Measurements from ENCODE around the gene HSPA4.
"Not testable (repeated sequence)": the region's sequence is repeated elsewhere in the genome, so short reads cannot be mapped to it uniquely, and the experiment has no call there.

Gene HSPA4

GRCh38 chr5:133051542-133052316 lies at the start of gene HSPA4:
Gene HSPA4 (plus strand): TSS chr5:133052013. CDS start chr5:133052251, 238 bp downstream.
- peak within 1 kb of the TSS; percentile 98 for H3K27ac ChIP-seq
- peak; percentile 91 for DNase-seq (ENCODE audit: low read depth, low spot score)

DNA sequence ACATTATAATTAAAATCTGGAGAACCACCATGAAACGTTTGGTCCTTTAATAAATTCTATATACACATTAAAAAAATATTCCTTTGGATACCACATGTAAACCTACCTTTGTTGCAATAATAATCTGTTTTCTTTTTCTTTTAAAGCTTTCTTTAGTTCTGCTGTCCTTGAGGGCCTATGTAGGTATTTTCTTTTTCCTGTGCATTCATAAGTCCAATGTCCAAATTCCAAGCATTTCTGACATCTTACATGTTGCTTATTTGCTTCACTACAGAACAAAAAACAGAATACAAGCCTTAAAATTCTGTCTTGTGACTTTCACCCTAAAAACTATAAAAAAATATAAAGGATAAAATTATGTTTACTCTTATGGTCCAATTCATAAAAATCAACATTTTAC lies 45.2 kb upstream of the HSPA4 start:
- H3K27ac ChIP-seq: no peak overlapping the region
- DNase-seq (ENCODE audit: low read depth, low spot score): no peak

DNA sequence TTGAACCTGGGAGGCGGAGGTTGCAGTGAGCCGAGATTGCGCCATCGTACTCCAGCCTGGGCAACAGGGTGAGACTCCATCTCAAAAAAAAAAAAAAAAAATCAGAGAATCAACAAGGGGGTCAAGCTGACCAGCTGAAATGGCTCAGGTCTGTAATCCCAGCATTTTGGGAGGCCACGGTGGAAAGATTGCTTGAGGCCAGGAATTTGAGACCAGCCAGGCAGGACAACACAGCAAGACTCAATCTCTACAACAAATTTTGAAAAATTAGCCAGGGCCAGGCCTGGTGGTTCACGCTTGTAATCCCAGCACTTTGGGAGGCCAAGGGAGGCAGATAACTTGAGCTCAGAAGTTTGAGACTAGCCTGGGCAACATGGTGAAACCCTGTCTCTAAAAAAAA lies 43.4 kb upstream of the HSPA4 start:
- H3K27ac ChIP-seq; DNase-seq (ENCODE audit: low read depth, low spot score): not testable (repeated sequence)

DNA sequence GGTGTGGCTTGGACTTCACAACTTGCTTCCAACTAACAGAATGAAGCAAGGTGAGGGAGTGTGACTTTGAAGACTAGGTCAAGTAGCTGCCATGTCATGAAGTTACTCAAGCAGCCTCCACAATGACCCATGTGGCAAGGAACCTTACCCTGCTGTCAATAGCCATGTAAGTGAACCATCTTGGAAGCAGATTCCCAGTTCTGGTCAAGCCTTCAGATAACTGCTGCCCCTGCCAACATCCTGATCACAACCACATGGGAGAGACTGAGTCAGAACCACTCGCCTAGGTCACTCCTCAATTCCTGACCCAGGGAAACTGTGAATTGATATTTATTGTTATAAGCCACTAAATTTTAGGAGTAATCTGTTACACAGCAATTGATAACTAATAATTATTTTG lies 36.3 kb upstream of the HSPA4 start:
- no peak overlapping the region for H3K27ac ChIP-seq

DNA sequence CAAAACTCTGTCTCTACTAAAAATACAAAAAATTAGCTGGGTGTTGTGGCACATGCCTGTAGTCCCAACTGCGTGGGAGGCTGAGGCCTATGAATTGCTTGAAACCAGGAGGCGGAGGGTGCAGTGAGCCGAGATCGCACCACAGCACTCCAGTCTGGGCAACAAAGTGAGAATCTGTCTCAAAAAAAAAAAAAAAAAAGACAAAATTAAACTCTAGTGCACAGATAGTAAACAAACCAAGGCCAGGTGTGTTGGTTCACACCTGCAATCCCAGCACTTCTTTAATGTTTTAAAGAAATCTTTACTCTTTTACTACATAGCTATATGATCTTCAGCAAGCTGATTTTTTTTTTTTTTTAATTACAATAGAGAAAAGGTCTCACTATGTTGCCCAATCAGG lies 33.8 kb upstream of the HSPA4 start:
- DNase-seq (ENCODE audit: low read depth, low spot score): no peak
- no peak overlapping the region for H3K27ac ChIP-seq

More for the DNA sequence above, 36.3 kb upstream of the HSPA4 start:
- no peak for DNase-seq (ENCODE audit: low read depth, low spot score)

GRCh38 chr5:133019471-133019870 lies 32.3 kb upstream of the HSPA4 start:
- not testable (repeated sequence) for DNase-seq (ENCODE audit: low read depth, low spot score); H3K27ac ChIP-seq

DNA sequence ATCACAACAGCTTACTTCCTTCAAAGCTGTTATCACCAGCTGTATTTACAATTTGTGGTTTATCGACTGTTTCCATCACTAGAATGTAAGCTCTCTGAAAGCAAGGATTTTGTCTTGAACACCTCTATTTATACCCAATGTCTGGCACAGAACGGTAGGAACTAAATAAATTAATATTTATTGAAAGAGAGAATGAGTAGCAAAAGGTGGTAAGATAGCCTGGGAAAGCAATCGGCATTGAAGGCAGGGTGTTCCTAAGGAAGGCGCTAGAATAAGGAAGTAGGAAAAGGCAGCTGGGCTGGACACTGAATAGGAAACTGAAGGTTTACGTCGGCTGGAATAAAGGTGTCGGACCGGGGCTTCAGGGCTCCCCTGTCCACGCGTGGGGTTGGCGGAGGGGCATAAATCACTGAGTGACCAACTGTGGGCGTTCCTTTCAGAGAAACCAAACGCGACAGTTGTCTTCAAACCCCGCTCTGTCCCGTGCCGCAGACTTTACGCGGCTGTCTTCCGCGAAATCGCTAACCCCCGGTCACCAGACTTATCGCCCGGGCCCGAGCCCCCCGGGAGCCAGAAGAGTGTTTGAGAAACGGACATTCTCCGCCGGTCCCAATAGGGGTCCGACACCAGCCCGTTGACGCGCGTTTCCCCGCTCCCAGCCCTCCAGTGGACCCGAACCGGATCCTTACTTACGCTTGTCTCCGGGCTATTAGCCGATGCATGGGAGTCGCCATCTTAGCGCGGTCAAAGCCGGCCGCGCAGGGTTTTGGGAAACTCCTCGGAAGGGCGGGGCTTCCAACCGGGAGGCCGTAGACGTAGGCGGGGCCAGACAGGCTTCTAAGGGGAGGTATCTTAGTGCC lies 25.8 kb upstream of the HSPA4 start, which contains the start of gene ZCCHC10:
TSS of gene ZCCHC10 (minus strand) at position 746 of the 860 bp plus-strand sequence. CDS start at position 734, 12 bp downstream.
- H3K27ac ChIP-seq: peak within 1 kb of the TSS; percentile 74
- DNase-seq (ENCODE audit: low read depth, low spot score): peak; percentile 31

- no peak for DNase-seq (ENCODE audit: low read depth, low spot score)
- peak overlapping the region; percentile 74 for H3K27ac ChIP-seq
Observed at GRCh38 chr5:133026664-133027153, 25.1 kb upstream of the HSPA4 start.

DNA sequence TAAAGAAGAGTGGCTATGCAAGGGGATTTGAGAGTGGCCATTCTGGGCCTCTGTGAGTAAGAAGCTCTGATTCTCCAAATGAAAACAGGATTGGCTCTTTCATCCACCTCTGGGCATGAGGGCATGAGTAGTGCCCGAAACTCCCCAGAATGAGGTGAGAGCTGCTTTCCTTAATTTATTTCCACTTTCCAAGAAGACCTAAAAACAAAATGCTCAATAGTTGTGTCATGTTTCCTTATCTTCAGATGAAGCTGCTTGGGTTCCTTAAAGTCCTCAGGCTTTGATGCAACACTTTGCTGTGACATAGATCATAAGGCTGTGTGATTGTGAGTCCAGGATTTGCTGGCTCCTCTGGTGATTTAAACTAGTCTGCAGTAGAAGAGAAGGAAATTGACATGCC lies 22.4 kb upstream of the HSPA4 start:
- no peak overlapping the region for H3K27ac ChIP-seq
- DNase-seq (ENCODE audit: low read depth, low spot score): no peak

DNA sequence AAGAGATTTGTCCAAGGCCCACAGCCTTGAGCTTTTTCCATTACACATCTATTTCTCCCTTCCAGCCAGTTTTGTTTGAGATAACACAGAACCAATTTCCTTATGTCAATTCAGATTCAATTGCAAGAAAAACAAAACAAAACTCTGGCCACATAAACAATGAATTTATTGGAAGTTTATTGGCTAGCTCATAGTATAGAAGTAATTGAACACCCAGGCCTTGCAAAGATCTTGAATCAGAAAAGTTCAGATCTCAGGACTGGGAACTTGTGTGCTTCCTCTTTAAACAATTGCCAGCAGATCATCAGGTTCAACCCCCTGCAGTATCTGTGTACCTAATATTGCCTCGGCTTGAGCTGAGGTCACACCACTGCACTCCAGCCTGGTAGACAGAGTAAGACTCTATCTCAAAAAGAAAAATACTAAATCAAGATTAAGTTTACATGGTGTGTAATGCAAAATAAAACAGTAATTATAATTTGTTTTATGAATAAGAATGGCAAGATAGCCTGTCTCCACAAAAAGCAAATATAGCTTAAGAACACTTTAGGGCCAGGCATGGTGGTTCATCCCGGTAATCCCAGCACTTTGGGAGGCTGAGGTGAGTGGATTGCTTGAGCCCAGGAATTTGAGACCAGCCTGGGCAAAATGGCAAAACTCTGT lies 21.3 kb upstream of the HSPA4 start:
- H3K27ac ChIP-seq: no peak overlapping the region

GRCh38 chr5:133032852-133033742 lies 18.7 kb upstream of the HSPA4 start:
- DNase-seq (ENCODE audit: low read depth, low spot score): no peak
- H3K27ac ChIP-seq: no peak overlapping the region

More for the DNA sequence above, 21.3 kb upstream of the HSPA4 start:
- no peak for DNase-seq (ENCODE audit: low read depth, low spot score)

GRCh38 chr5:133034064-133034463 lies 17.7 kb upstream of the HSPA4 start:
- no peak for DNase-seq (ENCODE audit: low read depth, low spot score)
- H3K27ac ChIP-seq: no peak overlapping the region

GRCh38 chr5:133035224-133035623 lies 16.6 kb upstream of the HSPA4 start:
- H3K27ac ChIP-seq: no peak overlapping the region
- no peak for DNase-seq (ENCODE audit: low read depth, low spot score)

DNA sequence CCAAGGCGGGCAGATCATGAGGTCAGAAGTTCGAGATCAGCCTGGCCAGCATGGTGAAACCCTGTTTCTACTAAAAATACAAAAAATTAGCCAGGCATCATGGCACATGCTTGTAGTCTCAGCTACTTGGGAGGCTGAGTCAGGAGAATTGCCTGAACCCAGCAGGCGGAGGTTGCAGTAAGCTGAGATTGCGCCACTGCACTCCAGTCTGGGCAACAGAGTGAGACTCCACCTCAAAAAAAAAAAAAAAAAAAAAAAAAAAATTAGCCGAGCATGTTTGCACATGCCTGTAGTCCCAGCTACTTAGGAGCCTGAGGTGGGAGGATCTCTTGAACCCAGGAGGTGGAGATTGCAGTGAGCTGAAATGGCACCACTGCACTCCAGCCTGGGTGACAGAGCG lies 15.1 kb upstream of the HSPA4 start:
- H3K27ac ChIP-seq: not testable (repeated sequence)

GRCh38 chr5:133041157-133041784 lies 10.5 kb upstream of the HSPA4 start:
- H3K27ac ChIP-seq: peak overlapping the region; percentile 86
- peak; percentile 56 for DNase-seq (ENCODE audit: low read depth, low spot score)

More for the DNA sequence above, 15.1 kb upstream of the HSPA4 start:
- not testable (repeated sequence) for DNase-seq (ENCODE audit: low read depth, low spot score)

GRCh38 chr5:133041910-133042309 lies 9.9 kb upstream of the HSPA4 start:
- H3K27ac ChIP-seq: peak overlapping the region; percentile 86
- no peak for DNase-seq (ENCODE audit: low read depth, low spot score)

DNA sequence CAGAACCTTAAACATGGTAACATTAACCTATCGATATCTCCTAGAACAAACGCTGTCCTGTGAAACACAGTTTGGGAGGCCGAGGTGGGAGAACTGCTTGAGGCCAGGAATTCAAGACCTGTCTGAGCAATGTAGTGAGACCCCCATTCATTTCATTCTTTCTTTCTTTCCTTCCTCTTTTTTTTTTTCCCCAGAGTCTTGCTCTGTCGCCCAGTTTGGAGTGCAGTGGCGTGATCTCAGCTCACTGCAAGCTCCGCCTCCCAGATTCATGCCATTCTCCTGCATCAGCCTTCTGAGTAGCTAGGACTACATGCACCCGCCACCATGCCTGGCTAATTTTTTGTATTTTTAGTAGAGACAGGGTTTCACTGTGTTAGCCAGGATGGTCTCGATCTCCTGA lies 5.3 kb upstream of the HSPA4 start:
- DNase-seq (ENCODE audit: low read depth, low spot score); H3K27ac ChIP-seq: not testable (repeated sequence)

GRCh38 chr5:133047404-133047803 lies 4.4 kb upstream of the HSPA4 start:
- no peak overlapping the region for H3K27ac ChIP-seq
- no peak for DNase-seq (ENCODE audit: low read depth, low spot score)
